NCI-H1105 treated with DMSO at 0.1 percent for 48 hours (cell line): ENCODE data around the gene MYOM3.

Experiments used
- DNase-seq: peaks from one replicate; lab custom pipeline; 2025; lab: John Stamatoyannopoulos, UW

Gene MYOM3

GRCh38 chr1:24096009-24096738 lies 15.8 kb downstream of the MYOM3 start:
- no peak for DNase-seq

DNA sequence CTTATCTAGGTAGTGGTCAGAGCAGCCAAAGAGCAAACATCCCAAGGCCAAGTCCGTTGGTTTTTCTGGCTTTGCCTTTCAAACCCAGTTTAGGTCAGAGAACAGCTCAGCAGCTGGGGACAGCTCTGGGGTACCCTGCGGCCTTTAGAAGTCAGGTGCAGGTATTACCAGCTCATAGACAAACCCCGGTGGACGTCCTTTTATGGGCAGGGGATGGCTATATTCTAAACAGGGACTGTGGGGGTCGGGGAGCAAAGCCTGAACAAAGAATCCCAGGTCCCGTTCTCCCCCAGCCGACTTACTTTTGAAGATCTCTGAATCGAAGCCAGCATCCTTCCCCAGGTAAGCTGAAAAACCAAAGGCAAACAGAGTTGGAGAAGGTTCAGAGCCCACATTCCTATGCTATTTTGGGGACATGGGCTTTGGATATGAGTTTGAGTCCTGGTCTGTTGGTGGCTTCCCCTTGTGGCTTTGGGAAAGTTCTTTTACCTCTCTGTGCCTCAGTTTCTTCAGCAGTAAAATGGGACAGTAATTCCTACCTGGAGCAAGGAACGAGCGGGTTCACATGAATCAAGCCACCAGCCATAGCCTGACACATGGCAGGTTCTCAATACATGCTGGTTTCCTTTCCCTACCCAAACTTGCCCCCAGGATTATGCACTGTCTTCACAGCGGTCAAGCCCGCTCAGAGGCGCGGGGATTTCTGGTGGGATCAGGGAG lies 16.6 kb downstream of the MYOM3 start:
- no peak for DNase-seq

GRCh38 chr1:24094554-24094953 lies 17.4 kb downstream of the MYOM3 start:
- no peak for DNase-seq

DNA sequence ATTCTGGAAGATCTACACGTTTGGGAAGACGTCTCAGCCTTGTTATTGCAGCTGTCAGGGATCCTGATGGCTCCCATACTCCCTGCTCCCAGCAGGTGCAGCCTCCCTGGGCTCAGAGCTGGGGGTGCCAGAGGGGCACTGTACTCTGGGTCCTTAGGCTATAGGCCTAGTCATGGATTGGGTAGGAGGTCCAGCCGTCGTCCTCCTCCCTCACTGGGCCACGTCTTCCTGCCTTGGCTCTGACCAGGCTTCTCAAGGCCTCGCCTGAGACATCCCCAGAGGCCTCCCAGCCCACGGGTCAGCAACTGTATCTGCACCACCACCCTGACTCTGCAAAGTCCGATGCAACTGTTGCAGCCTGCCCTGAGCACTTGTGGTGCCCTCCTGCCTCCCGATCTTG lies 18.2 kb downstream of the MYOM3 start:
- no peak for DNase-seq

GRCh38 chr1:24092979-24093378 lies 19.0 kb downstream of the MYOM3 start:
- no peak for DNase-seq

DNA sequence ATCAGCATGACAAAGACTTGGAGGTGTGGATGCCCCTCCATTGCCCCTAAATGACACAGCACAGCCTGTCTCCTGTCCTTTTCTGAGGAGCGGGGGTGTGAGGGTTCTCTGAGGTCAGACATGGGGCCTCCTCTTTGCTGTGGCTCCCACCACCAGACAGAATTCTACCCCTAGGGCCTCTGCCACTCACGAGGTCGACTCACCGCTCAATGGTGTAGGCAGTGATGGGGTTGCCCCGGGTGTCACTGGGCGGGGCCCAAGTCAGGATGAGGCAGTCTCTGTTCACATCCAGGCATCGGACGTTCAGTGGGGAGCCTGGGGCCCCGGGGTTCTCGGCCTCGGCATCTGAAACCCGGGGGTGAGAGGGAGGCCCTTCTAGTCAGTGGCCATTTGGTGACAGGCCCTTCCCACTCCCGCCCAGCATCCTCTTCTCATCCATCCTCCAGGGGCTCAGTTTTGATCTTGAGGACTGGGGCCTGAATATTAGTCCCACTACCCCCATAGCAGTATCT lies 19.9 kb downstream of the MYOM3 start:
- no peak for DNase-seq

- DNase-seq: no peak
Observed at GRCh38 chr1:24090736-24091135, 21.2 kb downstream of the MYOM3 start.

- no peak for DNase-seq
Observed at GRCh38 chr1:24089743-24090555, 22.0 kb downstream of the MYOM3 start.

DNA sequence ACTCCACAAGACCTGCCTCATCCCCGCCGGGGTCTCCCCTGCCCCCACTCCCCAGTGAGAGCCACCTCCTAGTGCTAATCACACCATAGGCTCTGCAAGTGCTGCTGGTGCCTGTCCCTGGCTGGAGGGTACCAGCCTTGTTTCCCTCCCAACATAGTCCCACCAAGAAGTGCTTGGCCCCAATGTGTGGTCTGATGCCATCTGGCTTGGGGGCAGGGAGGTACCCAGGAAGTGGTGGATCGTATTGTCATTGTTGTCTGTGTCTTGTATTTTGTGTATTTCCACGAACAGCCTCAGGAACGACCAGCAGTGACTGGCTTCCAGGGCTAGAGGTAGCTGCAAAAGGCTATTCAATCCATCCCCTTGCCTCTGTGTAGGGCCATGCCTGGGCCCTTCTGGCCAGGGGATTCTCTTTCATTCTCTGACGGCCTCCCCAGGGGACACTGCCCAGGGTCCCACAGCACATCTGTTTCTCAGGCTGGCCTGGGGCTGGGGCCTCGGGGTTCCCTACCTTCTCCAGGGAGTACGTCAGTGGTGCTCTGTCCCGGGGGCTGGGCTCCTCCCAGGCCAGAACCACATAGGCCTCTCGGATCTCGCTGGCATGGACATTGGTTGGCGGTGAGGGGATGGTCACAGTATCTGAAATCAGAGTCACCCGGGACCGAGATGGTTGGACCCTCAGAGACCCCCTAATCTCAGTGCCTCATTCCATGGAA lies 22.8 kb downstream of the MYOM3 start:
- DNase-seq: no peak

DNA sequence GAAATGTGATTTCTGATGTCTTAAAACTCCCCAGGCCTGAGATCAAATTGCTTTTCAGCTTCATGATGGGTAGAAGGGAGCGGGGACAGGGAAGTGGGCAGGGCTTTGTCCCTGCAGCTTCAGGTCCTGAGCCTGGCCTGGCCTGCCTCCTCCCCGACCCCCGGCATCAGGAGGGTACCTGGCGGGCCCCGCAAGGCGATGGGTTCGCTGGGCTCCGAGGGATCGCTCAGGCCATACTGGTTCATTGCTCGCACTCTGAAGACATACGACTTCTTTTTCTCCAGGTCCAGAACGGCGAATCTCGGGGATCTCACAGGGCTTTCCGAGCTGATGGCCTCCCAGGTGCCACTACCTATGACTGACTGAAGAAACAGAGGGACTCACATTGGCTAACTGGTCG lies 25.5 kb downstream of the MYOM3 start:
- no peak for DNase-seq

GRCh38 chr1:24085546-24085945 lies 26.4 kb downstream of the MYOM3 start:
- DNase-seq: no peak

DNA sequence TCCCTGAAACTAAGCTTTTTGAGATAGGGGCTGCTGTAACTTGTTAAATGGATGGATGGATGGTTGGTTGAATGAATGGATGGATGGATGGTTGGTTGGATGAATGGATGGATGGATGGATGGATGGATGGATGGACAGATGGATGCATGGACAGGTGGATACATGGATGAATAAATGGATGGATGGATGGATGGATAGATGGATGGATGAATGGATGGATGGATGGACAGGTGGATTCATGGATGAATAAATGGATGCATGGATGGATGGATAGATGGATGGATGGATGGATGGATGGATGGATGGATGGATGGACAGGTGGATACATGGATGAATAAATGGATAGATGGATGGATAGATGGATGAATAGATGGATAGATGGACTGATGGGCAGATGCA lies 26.9 kb downstream of the MYOM3 start:
- DNase-seq: no peak

DNA sequence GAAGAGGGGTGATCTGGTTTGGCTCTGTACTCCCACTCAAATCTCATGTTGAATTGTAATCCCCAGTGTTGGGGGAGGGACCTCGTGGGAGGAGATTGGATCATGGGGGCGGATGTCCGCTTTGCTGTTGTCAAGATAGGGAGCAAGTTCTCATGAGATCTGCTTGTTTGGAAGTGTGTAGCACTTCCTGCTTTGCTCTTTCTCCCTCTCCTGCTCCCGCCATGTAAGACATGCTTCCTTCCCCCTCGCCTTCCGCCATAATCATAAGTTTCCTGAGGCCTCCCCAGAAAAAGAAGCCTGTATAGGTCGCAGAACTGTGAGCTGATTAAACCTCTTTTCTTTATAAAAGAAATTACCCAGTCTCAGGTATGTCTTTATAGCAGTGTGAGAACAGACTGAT lies 27.9 kb downstream of the MYOM3 start:
- no peak for DNase-seq

- no peak for DNase-seq
Observed at GRCh38 chr1:24082372-24082771, 29.6 kb downstream of the MYOM3 start.

GRCh38 chr1:24081190-24081589 lies 30.7 kb downstream of the MYOM3 start:
- DNase-seq: no peak

- no peak for DNase-seq
Observed at GRCh38 chr1:24080131-24080530, 31.8 kb downstream of the MYOM3 start.

- DNase-seq: no peak
Observed at GRCh38 chr1:24077278-24077978, 34.5 kb downstream of the MYOM3 start.

- no peak for DNase-seq
Observed at GRCh38 chr1:24075946-24076345, 36.0 kb downstream of the MYOM3 start.

- DNase-seq: no peak
Observed at GRCh38 chr1:24075590-24075854, 36.4 kb downstream of the MYOM3 start.

GRCh38 chr1:24074817-24075589 lies 36.9 kb downstream of the MYOM3 start:
- DNase-seq: no peak

- DNase-seq: no peak
Observed at GRCh38 chr1:24074196-24074595, 37.7 kb downstream of the MYOM3 start.
